Head of caudate nucleus (tissue), 42 donors: ENCODE measurements around the gene SARDH.
A peak's percentile ranks its signal among the peaks of the same experiment; 100 is the strongest.
"Not testable (repeated sequence)": the region's sequence is repeated elsewhere in the genome, so short reads cannot be mapped to it uniquely, and the experiment has no call there.

Experiments used
- DNase-seq, 42 donors: peaks; one replicate each; pipeline versions ENCODE4 v3.0.0 to v3.0.0-alpha.2; 2020 to 2021; ENCODE audit warnings: mixed read lengths in 7 of 42
- intact Hi-C: fragments of 100-400 bp; cut with DNase I; formaldehyde crosslinking; loops from one replicate; pipeline ENCODE4 v1.15.0; 2022

Gene SARDH

DNA sequence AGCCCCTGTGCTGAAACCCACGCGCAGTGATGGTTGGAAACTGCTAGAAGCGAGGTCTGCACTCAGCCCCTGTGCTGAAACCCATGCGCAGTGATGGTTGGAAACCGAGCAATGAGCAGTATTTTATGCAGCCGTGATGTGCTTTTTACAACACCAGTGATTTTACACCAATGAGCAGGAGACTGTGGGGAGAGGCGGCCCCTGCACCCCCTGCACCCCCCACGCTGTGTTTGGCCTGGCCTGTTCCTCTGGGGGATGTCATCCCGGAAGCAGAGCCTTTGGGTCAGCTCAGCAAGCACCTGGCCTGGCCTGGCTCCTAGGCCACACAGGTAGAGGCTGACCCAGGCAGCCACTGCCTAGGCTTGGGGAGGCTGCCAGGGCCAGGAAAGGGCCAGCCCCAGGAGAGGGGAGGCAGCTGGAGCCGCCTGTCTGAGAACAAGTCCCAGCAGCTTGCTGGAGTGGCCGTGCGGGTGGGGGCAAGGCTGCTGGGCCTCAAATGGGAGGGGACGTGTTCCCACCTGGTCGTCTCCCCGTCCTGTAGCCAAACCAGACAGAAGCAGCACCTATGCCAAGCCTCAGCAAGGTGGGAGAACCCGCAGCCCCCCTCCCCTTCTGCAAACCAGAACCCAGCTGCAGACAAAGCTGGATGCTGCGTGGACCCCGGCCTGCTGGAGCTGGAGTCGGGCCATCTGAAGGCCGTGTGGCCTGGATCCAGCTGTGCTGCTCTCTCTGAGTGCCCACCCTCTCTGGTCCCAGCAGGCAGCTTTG, 55.1 kb downstream of the SARDH start:
- DNase-seq, result no peak
- intact Hi-C loops, result no loop called here

GRCh38 chr9:133681658-133682306, 56.4 kb downstream of the SARDH start:
- intact Hi-C loops, result no loop called here
- DNase-seq, result no peak

DNA sequence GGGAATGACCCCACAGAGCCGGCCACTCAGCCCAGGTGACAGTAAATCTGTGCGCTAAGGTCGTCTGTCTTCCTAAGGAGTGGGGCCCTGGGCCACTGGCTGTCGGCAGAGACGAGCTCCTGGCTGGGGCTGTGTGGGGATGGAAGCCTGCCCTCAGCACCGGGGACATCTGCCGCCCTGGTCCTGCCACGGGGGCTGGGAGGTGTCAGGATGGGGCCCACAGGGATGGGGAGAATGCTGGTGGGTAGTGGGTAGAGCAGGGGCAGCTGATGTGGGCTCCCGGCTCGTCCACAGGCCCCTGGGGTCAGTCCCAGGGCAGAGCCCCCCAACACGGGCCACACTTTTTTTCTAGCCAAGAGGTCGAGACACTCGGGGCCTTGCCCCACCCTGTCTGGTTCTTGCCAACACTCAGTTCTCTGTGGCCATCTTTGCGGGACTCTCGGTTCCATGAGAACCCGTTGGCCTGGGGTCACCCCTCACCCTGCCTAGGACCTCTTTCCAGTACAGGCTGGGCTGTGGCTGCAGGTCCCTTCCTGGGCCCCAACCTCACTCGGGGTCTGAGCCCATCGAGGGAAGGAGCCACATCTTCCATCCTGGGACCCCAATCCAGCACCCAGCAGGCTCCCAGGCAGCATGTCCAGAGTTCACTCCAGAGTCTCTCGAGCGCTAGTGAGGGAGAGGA, 57.0 kb downstream of the SARDH start:
- no peak for DNase-seq
- intact Hi-C loops, result no loop called here

DNA sequence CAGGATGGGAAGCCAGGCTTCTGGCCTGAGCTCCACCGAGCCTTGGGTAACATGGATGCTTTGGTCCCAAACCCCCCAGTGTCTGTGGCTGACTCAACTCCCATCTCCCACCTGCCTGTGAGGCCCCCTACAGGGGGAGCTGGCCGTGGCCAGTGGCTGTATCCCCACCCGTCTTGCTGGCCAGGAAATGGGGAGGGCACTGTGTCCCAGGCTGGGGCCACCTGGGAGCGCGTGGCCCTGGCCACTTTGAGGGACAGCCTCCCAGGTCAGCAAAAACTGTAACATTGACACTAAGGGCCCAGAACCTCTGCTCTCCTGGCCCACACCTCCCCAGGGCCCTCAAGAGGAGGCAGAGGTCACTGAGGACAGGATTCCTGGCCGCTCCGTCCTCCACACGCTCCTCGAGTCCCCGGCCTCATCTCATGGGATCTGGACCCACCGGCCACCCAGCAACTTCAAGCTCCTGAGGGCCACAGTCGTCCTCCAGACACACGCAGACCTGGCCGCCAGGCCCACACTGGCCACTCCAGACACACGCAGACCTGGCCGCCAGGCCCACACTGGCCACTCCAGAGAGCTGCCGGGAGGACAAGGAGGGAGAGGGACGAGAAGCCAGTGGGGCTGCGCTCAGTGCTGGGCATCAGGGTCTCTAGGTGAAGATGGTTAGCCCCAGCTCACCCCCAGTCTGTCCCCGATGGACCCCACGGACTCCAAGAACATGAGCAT, 57.7 kb downstream of the SARDH start:
- intact Hi-C loops, result no loop called here
- DNase-seq, result no peak

- intact Hi-C loops, result no loop called here
- peak in 8 of 42 donors; percentile 38 to 54 (median 46) for DNase-seq
Measured at GRCh38 chr9:133679466-133680061, 58.6 kb downstream of the SARDH start.

DNA sequence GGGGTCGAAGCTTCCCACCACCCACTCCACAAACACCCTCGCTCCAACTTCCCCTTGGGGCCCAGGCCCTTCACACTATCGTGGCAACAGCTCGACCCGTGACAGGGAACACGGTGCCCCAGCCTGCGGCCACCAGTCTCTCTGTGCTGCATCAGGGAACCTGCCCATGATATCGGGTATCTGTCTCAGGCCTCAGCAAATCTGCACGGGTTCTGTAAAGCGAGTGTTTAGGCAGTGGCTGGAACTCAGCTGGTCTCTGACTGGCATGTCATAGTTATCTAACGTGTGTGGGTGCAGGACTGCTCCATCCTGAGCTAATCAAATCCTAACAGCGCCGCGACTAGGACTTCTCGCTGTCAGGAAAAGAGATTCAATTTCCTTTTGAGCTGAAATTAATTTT, 59.1 kb downstream of the SARDH start:
- intact Hi-C loops, result no loop called here
- peak in 37 of 42 donors; percentile 15 to 88 (median 53) for DNase-seq

- intact Hi-C loops, result no loop called here
- DNase-seq, result no peak
Measured at GRCh38 chr9:133677126-133678010, 60.8 kb downstream of the SARDH start.

DNA sequence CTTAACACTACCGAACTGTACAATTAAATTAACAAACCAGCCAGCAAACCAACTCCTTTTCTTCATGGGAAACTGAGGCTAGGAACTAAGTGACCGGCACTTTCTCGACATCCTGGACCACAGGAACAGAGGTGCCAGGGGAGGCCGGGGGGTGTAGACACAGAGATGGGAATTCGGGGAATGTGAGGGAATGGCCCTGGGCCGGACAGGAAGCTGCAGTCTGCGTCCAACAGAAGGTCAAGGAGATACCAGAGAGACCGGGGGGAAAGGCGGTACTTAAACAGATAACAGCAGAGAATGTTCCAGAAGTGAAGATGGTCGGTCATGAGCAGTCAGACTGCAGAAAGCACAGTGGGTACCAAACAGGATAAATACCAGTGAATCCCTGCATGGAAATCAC, 61.7 kb downstream of the SARDH start:
- DNase-seq, result no peak
- intact Hi-C loops, result no loop called here

DNA sequence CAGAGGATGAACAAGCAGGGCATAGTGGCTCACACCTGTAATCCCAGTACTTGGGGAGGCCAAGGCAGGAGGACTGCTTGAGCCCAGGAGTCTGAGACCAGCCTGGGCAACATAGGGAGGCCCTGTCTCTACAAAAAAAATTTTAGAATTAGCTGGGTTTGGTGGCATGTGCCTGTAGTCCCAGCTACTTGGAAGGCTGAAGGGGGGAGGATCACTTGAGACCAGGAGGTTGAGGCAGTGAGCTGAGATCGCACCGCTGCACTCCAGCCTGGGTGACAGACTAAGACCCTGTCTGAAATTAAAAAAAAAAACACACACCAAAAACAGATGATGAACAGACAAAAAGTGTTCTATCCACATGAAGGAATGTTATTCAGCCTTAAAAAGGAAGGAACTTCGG, 62.4 kb downstream of the SARDH start:
- DNase-seq, intact Hi-C loops: not testable (repeated sequence)

DNA sequence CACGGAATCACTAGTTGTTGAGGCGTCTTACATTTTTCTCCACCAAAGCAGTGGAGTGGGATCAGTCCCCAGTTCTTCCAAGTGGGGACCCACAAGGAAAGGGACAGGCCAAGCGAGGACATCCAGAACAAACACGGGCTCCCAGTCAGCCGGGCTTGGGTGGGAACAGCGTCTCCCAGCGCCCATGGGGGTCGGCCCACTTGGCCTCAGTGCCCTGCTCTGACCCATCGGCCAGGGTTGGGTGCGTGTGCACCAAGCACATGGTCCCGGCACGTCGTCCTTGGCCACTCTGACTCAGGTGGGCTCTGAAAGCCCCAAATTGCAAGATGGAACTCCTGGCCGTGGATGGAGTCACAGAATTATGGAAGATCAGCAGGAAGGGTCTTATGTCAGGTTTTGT, 64.1 kb downstream of the SARDH start:
- intact Hi-C loops, result no loop called here
- no peak for DNase-seq

DNA sequence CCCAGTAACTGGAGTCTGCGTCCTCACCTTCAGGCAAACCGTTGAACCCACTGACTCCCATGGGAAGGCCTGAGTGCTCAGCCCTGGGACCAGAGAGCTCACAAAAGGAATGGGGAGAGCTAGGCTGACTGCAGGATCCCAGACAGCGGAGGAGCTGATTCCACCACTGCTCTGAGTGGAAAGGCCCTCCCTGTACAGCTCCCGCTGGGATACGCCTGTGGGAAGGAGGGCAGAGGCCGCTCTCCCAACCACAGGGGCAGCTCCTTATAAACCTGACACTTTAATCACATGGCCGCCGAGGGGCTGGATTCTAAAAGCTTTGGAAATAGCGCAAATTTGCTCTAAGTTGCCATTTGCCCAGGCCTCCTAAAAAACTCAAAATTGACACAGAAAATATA, 64.9 kb downstream of the SARDH start:
- DNase-seq, result no peak
- intact Hi-C loops, result no loop called here

GRCh38 chr9:133672503-133673257, 65.5 kb downstream of the SARDH start:
- no peak for DNase-seq
- intact Hi-C loops, result no loop called here

DNA sequence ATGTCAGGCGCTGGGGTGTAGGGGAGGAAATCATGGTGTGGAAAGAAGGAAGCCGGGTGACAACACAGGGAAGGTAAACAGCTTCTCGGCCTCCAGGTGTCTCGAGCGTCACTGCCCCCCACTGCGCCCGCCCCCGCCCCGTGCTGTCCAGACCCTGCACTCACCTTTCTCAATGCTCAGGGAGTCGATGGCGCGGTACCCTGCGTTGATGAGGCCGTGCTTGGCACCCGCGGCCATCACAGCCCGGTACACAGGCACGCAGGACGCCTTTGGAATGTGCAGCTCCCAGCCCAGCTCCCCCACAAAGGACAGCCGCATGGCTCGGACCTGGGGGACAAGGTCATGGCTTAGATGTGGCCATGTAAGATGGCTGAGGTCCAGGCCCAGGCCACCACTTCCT, 66.8 kb downstream of the SARDH start:
- no peak for DNase-seq
- intact Hi-C loops, result no loop called here

DNA sequence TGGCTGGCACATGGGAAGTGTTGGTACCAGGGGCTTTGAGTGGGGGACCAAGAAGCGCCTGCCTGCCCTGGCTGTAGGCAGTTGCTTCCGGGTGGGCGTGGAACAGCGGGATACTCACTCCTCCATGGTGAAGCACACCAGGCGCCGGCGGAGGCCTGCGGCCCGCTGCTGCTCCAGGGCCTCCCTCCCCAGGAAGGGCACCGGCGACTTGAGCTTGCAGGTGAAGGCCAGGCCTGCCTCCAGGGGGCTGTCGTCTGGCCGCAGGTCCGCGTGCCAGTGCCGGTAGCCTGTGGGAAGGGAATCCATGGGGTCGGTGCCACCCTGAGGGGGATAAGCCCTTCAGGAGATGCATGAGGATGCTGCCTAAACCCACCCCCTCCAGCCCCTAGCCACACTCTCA, 67.7 kb downstream of the SARDH start:
- DNase-seq, result no peak
- intact Hi-C loops, result no loop called here

DNA sequence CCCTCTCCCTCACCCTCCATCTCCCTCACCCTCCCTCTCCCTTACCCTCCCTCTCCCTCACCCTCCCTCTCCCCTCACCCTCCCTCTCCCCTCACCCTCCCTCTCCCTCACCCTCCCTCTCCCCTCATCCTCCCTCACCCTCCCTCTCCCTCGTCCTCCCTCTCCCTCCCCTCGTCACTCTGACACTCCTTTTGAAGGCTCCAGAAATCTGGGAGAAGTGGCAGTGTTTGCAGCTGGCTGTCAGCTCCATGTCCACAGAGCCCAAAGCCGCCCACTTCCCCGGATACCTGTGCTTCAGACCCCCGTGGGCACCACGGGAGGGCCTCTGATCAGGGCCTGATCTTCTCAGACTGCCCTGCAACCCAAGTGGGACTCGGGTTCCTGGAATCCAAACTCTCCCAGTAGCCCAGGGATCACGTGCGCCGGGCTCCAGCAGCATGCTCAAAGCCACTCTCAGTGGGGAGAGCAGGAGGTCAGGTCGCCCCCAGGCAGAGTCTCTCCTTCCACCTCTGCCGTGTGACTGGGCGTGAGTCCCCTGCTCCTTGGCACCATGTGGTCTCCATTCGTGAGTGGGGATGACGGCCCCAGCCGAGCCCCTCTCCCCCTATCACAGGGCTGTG, 68.9 kb downstream of the SARDH start:
- DNase-seq, result no peak
- intact Hi-C loops, result no loop called here

- DNase-seq, result no peak
- intact Hi-C loops, result no loop called here
Measured at GRCh38 chr9:133667759-133668450, 70.2 kb downstream of the SARDH start.

- intact Hi-C loops, result no loop called here
- no peak for DNase-seq
Measured at GRCh38 chr9:133666845-133667244, 71.3 kb downstream of the SARDH start.
